ENCODE data around the gene CDC23. TPM values are rescaled to one million over a fixed set of nuclear protein-coding genes. Genes with fewer than 3 reads are reported as not detected.
"Not testable (repeated sequence)": the region's sequence is repeated elsewhere in the genome, so short reads cannot be mapped to it uniquely, and the experiment has no call there.

CDC23 gene
- total RNA-seq, 1 donor, result 17.2 TPM

DNA sequence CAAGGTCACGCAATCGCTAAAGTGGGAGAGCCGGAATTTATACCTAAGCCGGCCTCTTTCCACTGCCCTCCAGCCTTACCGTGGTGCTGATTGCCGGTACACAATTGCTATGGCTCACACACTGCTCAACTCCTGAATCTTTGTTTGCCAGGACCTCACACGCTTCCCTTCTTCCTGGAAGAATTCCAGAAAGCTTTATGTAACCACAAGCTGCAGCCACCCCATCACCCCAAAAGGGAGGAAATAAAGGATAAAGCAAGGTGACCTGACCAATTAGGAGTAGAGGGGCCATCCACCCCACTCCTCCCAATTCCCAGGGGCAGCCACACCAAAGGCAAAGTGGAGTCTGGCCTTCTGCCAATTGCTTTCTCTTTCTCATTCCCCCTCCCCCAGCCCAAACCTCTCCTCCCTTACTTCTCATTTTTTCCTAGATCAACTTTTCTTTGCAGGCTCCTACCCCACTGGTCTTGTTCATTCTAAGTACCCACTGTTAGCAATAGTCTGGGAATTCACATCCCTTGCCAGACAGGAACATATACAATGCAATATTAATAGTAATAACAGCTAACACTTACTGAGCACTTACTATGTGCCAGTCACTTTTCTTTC is 18.0 kb upstream of the CDC23 start:
- Histone ChIP-seq H3K4me3 (ENCODE audit: low read length) (no peak overlapping the region), H3K27me3 (ENCODE audit: insufficient read depth, low read length) (no peaks in the 10 kb centered on the region), H3K9me3 (ENCODE audit: low read depth, low read length) (no peaks in the 10 kb centered on the region), H3K4me1 (ENCODE audit: insufficient read depth, low read length) (no peaks in the 10 kb centered on the region)

DNA sequence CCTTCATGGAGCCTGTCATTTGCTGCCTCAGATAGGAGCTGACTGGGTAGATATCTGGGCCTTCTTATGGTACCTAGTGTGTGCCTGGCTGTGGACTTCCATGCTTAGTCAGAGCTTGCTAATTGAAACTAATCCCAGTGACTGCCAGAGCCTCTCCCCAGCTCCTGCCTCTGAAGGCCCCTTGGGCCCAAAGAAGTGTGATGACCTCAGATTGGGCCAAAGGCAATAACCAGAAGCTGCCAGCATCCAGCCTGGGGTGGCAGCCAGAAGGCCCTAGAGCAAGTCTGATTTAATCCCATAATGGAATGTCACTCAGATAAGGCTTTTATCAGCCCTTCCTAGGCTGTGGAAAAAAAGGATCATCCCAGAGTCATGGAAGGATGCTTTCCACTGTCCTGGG is 17.1 kb upstream of the CDC23 start:
- H3K4me3 ChIP-seq (ENCODE audit: low read length), result no peak overlapping the region
- H3K4me1 ChIP-seq (ENCODE audit: insufficient read depth, low read length), result no peaks in the 10 kb centered on the region
- no peaks in the 10 kb centered on the region for H3K9me3 ChIP-seq (ENCODE audit: low read depth, low read length)
- H3K27me3 ChIP-seq (ENCODE audit: insufficient read depth, low read length), result no peaks in the 10 kb centered on the region

DNA sequence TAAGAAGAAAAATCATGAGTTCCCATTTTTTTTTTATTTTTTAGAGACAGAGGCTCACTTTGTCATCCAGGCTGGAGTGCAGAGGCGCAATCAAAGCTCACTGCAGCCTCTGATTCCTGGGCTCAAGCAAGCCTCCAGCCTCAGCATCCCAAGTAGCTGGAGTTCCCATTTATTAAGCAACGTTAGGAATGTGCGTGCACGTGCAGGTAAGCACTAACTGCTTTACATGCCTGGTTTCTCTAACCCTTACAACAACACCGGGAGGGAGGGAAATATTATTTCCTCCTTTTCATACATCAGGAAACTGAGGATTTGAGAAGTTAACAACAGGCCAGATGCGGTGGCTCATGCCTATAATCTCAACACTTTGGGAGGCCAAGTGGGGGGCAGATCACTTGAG is 16.3 kb upstream of the CDC23 start:
- H3K27me3 ChIP-seq (ENCODE audit: insufficient read depth, low read length), result no peaks in the 10 kb centered on the region
- no peaks in the 10 kb centered on the region for H3K4me1 ChIP-seq (ENCODE audit: insufficient read depth, low read length)
- no peaks in the 10 kb centered on the region for H3K9me3 ChIP-seq (ENCODE audit: low read depth, low read length)
- H3K4me3 ChIP-seq (ENCODE audit: low read length), result no peak overlapping the region

DNA sequence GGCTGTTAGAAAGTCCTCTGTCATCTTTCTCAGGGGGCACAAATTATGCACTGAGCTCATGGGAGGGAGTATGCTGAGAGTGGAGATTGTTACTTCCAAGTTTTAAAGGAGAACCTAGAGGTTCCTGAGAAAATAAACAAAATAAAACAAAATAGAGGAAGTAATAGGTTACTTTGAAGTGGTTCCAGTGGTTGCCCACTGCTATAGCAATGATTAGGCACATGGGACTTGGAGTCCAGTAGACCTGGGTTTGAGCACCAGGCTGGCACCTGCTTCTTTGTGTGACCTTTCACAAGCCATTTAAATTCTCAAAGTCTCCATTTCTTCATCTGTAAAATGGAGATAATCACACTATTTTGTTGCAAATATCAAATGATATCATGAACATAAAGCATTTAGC is 13.8 kb upstream of the CDC23 start:
- no peak overlapping the region for H3K4me3 ChIP-seq (ENCODE audit: low read length)
- no peaks in the 10 kb centered on the region for H3K9me3 ChIP-seq (ENCODE audit: low read depth, low read length)
- peaks cover 6% of the 10 kb centered on the region for H3K4me1 ChIP-seq (ENCODE audit: insufficient read depth, low read length)
- no peaks in the 10 kb centered on the region for H3K27me3 ChIP-seq (ENCODE audit: insufficient read depth, low read length)

DNA sequence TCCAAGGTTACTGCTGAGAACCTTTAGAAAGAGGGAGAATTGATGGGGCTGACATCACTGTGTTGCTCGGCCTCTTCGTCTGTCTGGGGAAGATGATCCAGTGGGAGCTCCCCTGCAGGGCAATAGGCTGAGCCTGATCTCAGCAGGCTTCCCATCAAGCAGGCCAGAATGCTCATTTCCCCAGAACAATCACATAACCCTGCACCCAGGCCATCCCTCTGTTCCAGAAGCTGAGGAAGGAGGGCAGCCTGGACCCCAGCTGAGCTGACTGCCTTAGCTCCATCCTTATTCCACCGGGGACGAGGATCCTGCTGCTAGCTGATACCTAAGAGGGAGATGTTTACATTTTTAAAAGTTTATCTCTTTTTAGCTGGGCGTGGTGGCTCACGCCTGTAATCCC is 11.6 kb upstream of the CDC23 start:
- Histone ChIP-seq H3K4me3 (ENCODE audit: low read length) (no peak overlapping the region), H3K27me3 (ENCODE audit: insufficient read depth, low read length) (no peaks in the 10 kb centered on the region), H3K9me3 (ENCODE audit: low read depth, low read length) (no peaks in the 10 kb centered on the region), H3K4me1 (ENCODE audit: insufficient read depth, low read length) (peaks cover 6% of the 10 kb centered on the region)

DNA sequence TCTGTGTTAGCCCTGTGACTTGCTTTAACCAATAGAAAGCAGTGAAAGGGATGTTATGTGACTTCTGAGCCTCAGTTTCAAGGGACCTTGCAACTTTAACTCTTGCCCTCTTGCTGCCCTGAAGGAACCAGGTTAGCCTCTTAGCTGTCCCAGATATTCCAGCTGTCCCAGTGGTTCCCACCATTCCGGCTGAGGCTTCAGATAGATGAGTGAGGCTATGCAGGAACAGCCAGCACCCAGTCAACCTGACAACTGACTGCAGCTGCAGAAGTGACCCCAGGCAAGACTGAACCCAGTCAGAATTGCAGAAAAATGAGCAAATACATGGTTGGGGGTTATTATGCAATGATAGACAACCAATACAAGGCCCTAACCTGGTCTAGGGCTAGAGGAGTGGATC is 10.4 kb upstream of the CDC23 start:
- Histone ChIP-seq H3K27me3 (ENCODE audit: insufficient read depth, low read length) (no peaks in the 10 kb centered on the region), H3K9me3 (ENCODE audit: low read depth, low read length) (no peaks in the 10 kb centered on the region), H3K4me3 (ENCODE audit: low read length) (no peak overlapping the region), H3K4me1 (ENCODE audit: insufficient read depth, low read length) (peaks cover 6% of the 10 kb centered on the region)

DNA sequence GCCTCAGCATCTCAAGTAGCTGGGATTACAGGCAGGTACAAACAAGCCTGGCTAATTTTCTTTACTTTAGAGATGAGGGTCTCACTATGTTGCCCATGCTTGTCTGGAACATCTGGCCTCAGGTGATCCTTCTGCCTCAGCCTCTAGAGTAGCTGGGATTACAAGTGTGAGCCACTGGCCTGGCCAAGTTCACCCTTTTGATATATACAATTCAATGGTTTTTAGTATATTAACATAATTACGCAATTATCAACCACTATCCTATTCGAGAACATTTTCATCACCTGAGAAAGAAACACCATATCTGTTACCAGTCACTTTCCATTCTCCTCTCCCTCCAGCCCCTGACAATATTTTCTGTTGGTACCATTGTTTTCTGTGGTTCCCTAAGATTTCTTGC is 3.7 kb upstream of the CDC23 start:
- H3K4me3 ChIP-seq (ENCODE audit: low read length), result no peak overlapping the region
- peaks cover 18% of the 10 kb centered on the region for H3K4me1 ChIP-seq (ENCODE audit: insufficient read depth, low read length)
- H3K27me3 ChIP-seq (ENCODE audit: insufficient read depth, low read length), result no peaks in the 10 kb centered on the region
- H3K9me3 ChIP-seq (ENCODE audit: low read depth, low read length), result no peaks in the 10 kb centered on the region

DNA sequence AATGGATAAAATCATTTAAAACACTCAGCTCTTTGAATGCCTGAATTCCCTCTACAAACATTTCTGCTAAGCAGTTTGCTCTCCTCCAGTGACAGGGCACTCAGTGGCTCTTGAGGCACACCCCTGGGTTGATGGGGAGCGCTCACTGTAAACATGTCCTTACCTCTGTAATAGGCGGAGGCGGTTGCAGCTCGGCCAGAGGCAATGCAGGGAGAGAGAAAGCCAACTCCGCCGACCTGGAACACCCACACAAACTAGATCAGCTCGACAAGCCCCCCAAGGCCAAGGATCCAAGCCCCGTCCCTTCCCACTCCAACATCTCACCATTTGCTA is 329 bp downstream of the CDC23 start:
- Histone ChIP-seq H3K9me3 (ENCODE audit: low read depth, low read length) (no peaks in the 10 kb centered on the region), H3K4me1 (ENCODE audit: insufficient read depth, low read length) (peaks cover 24% of the 10 kb centered on the region), H3K27me3 (ENCODE audit: insufficient read depth, low read length) (no peaks in the 10 kb centered on the region), H3K4me3 (ENCODE audit: low read length) (peak overlapping the region; percentile 84)

DNA sequence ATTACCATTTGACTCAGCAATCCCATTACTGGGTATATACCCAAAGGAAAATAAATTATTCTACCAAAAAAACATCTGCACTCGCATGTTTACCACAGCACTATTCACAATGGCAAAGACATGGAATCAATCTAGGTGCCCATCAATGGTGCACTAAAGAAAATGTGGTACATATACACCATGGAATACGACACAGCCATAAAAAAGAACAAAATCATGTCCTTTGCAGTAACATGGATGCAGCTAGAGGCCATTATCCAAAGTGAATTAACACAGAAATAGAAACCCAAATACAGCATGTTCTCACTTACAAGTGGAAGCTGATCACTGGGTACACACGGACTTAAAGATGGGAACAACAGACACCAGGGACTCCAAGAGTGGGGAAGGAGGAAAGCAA is 2.1 kb downstream of the CDC23 start:
- H3K27me3 ChIP-seq (ENCODE audit: insufficient read depth, low read length), result no peaks in the 10 kb centered on the region

DNA sequence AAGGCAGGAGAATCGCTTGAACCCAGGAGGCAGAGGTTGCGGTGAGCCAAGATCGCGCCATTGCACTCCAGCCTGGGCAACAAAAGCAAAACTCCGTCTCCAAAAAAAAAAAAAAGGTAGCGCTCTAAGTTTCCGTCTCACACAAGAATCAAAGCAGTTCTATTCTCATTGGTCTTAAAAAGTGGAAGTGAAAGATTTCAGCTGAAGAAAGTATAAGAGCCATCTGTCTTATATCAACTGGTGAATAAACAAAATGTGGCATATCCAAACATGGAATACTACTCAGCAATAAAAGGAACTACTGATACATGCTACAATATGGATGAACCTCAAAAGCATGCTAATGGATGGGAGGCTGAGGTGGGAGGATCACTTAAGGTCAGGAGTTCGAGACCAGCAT is 19.3 kb downstream of the CDC23 start:
- H3K4me3 ChIP-seq (ENCODE audit: low read length); H3K27me3 ChIP-seq (ENCODE audit: insufficient read depth, low read length); H3K4me1 ChIP-seq (ENCODE audit: insufficient read depth, low read length); H3K9me3 ChIP-seq (ENCODE audit: low read depth, low read length): not testable (repeated sequence)

More for the DNA sequence above, 2.1 kb downstream of the CDC23 start:
- no peak overlapping the region for H3K4me3 ChIP-seq (ENCODE audit: low read length)
- peaks cover 24% of the 10 kb centered on the region for H3K4me1 ChIP-seq (ENCODE audit: insufficient read depth, low read length)
- no peaks in the 10 kb centered on the region for H3K9me3 ChIP-seq (ENCODE audit: low read depth, low read length)

DNA sequence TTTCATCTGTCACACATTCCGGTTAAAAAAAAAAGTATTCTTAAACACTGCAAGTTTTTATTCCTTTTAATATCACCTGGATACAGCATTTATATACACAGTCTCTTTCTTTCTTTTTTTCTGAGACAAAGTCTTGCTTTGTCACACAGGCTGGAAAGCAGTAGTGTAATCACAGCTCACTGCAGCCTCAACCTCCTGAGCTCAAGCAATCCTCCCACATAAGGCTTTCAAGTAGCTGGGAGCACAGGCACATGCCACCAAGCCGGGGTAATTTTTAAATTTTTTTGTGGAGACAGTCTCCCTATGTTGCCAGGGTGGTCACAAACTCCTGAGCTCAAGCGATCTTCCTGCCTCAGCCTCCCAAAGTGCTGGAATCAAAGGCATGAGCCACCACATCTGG is 20.3 kb downstream of the CDC23 start:
- H3K4me1 ChIP-seq (ENCODE audit: insufficient read depth, low read length), result no peaks in the 10 kb centered on the region
- no peaks in the 10 kb centered on the region for H3K27me3 ChIP-seq (ENCODE audit: insufficient read depth, low read length)
- no peak overlapping the region for H3K4me3 ChIP-seq (ENCODE audit: low read length)
- H3K9me3 ChIP-seq (ENCODE audit: low read depth, low read length), result no peaks in the 10 kb centered on the region

DNA sequence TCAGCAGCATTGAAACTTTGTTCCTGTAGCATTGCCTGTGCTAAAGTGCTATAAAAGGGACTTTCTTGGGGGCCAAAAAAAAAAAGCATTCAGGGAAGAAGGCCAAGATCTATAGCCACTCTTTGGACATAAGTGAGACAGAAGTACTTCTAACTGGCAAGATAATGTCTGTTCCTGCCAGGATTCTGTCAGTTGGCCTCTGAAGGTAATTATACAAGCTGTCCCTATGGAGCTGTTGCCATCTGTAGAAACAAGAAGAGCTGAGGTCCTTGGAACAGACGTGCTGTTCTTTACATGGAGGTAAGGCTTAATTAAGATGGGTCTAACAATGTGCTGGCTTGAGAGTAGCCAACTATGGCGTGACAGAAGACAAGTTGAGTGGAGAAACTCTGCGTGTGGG is 24.5 kb downstream of the CDC23 start:
- Histone ChIP-seq H3K27me3 (ENCODE audit: insufficient read depth, low read length) (no peaks in the 10 kb centered on the region), H3K4me1 (ENCODE audit: insufficient read depth, low read length) (peaks cover 9% of the 10 kb centered on the region), H3K9me3 (ENCODE audit: low read depth, low read length) (no peaks in the 10 kb centered on the region), H3K4me3 (ENCODE audit: low read length) (no peak overlapping the region)

DNA sequence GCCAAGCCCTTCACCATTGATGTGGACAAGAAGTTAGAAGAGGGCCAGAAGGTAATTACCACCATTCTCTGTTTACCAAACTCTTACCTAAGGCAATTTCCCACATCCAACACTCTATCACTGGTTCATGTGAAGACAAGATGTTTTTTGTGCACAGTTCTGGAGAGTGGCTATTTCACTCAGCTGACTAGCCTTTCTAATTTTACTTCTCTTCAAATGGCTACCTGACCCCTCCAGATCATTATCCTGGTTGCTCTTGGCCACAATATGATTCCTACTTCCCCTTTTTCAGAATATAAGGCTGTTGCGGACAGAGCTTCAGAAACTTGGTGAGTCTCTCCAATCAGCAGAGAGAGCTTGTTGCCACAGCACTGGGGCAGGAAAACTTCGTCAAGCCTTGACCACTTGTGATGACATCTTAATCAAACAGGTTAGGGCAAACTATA is 27.1 kb downstream of the CDC23 start:
- H3K9me3 ChIP-seq (ENCODE audit: low read depth, low read length), result no peaks in the 10 kb centered on the region
- H3K4me3 ChIP-seq (ENCODE audit: low read length), result no peak overlapping the region
- H3K4me1 ChIP-seq (ENCODE audit: insufficient read depth, low read length), result peaks cover 9% of the 10 kb centered on the region
- no peaks in the 10 kb centered on the region for H3K27me3 ChIP-seq (ENCODE audit: insufficient read depth, low read length)

DNA sequence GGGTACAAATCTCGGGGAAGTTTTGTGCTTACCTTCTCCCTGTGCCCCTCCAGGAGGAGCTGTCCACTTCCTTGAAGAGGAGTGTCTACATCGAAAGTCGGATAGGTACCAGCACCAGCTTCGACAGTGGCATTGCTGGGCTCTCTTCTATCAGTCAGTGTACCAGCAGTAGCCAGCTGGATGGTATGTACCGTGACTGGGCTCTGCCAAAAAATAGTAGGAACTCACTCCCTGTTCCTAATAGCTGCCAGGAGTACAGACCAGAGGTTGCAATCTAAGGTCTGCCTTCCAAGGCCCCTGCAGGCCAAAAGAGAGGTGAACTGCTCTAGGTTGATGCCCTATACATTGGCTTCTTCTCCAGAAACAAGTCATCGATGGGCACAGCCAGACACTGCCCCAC is 30.3 kb downstream of the CDC23 start:
- peaks cover 30% of the 10 kb centered on the region for H3K4me1 ChIP-seq (ENCODE audit: insufficient read depth, low read length)
- no peak overlapping the region for H3K4me3 ChIP-seq (ENCODE audit: low read length)
- no peaks in the 10 kb centered on the region for H3K9me3 ChIP-seq (ENCODE audit: low read depth, low read length)
- H3K27me3 ChIP-seq (ENCODE audit: insufficient read depth, low read length), result no peaks in the 10 kb centered on the region

DNA sequence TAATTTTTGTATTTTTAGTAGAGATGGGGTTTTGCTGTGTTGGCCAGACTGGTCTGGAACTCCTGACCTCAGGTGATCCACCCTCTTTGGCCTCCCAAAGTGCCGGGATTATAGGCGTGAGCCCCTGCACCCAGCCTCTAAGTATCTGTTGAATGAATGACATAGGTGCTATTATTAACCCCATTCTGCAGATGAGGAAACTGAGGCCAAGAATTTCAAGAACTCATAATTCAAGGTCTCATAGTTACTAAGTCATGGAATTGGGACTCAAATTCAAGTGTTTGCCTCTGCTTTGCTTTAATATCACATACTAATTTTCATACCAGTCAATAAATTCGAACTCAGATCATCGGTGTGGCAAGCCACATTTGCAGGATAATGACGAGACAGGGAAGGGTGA is 32.3 kb downstream of the CDC23 start:
- Histone ChIP-seq H3K4me3 (ENCODE audit: low read length) (no peak overlapping the region), H3K4me1 (ENCODE audit: insufficient read depth, low read length) (peaks cover 41% of the 10 kb centered on the region), H3K9me3 (ENCODE audit: low read depth, low read length) (no peaks in the 10 kb centered on the region), H3K27me3 (ENCODE audit: insufficient read depth, low read length) (no peaks in the 10 kb centered on the region)

DNA sequence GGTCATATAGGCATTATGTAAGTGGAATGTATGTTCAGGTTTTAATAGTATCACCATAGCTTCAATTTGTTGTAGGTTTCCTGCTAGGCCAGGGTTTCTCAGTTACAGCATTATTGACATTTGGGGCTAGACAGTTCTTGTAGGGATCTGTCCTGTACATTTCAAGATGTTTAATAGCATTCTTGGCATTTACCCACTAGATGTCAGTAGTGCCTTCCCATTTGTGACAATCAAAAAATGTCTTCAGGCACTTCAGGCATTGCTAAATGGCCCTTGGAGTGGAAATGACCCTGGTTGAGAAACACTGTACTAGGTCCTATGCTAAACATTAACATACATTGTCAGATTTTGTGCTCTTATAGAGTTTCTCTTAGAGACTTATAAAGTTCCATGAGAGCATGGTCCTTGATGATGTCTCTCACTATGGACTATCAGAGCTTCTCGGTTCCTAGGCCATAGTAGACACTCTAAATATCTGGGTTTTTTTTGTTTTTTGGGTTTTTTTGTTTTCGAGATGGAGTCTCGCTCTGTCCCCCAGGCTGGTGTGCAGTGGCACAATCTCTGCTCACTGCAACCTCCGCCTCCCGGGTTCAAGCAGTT is 32.8 kb downstream of the CDC23 start:
- Histone ChIP-seq H3K4me1 (ENCODE audit: insufficient read depth, low read length) (peaks cover 38% of the 10 kb centered on the region), H3K4me3 (ENCODE audit: low read length) (no peak overlapping the region), H3K9me3 (ENCODE audit: low read depth, low read length) (no peaks in the 10 kb centered on the region), H3K27me3 (ENCODE audit: insufficient read depth, low read length) (no peaks in the 10 kb centered on the region)
